OCI-LY1 (cell line): ENCODE data around the gene WHRN.
A peak's percentile ranks its signal among the peaks of the same experiment; 100 is the strongest.

Experiments
- H2AFZ ChIP-seq: fragments of 200-600 bp; sonication (generic), shearing (Covaris generic); 2 replicates; pipeline ENCODE4 v1.6.0; 2014; ENCODE audit warnings: antibody characterized with exemption, mild to moderate bottlenecking, low read length
- H3F3A ChIP-seq: fragments of 200-600 bp; sonication (generic), shearing (Covaris generic); 2 replicates; pipeline ENCODE4 v1.6.0; 2014; ENCODE audit warnings: mild to moderate bottlenecking, antibody characterized with exemption, low read length, moderate library complexity; ENCODE audit not compliant: insufficient read depth
- H3K27ac ChIP-seq: fragments of 200-600 bp; sonication (generic); 2 replicates; pipeline ENCODE4 v1.5.1; 2014; ENCODE audit warnings: low read length, mixed run types, mild to moderate bottlenecking, low read depth; ENCODE audit not compliant: poor library complexity, severe bottlenecking
- H3K27me3 ChIP-seq: fragments of 200-600 bp; sonication (generic); 2 replicates; pipeline ENCODE4 v1.6.0; 2014; ENCODE audit warnings: antibody characterized with exemption, mild to moderate bottlenecking, low read length, moderate library complexity; ENCODE audit not compliant: insufficient read depth
- H3K36me3 ChIP-seq: fragments of 200-600 bp; sonication (generic); 2 replicates; pipeline ENCODE4 v1.6.1; 2014; ENCODE audit warnings: mild to moderate bottlenecking, antibody characterized with exemption, low read length, moderate library complexity, mixed read lengths; ENCODE audit not compliant: insufficient read depth
- H3K4me1 ChIP-seq: fragments of 200-600 bp; sonication (generic); 2 replicates; pipeline ENCODE4 v1.5.1; 2014; ENCODE audit warnings: mild to moderate bottlenecking, low read length, moderate library complexity; ENCODE audit not compliant: insufficient read depth, severe bottlenecking
- H3K4me2 ChIP-seq: fragments of 200-600 bp; sonication (generic), shearing (Covaris generic); 2 replicates; pipeline ENCODE4 v1.6.1; 2014; ENCODE audit warnings: low read length
- H3K4me3 ChIP-seq: fragments of 200-600 bp; sonication (generic); 2 replicates; pipeline ENCODE4 v1.5.1; 2014; ENCODE audit warnings: low read length, low read depth, mild to moderate bottlenecking, mixed read lengths; ENCODE audit not compliant: poor library complexity, severe bottlenecking
- H3K79me2 ChIP-seq: fragments of 200-600 bp; shearing (Covaris generic); 2 replicates; pipeline ENCODE4 v1.6.1; 2016; ENCODE audit warnings: mixed run types, low read length, mixed read lengths; ENCODE audit not compliant: insufficient read depth
- H3K9ac ChIP-seq: fragments of 200-600 bp; sonication (generic), shearing (Covaris generic); 2 replicates; pipeline ENCODE4 v1.6.1; 2014; ENCODE audit warnings: mild to moderate bottlenecking, low read length, mixed read lengths
- H3K9me2 ChIP-seq: fragments of 200-600 bp; sonication (generic), shearing (Covaris generic); 2 replicates; pipeline ENCODE4 v1.6.1; 2014; ENCODE audit warnings: low read depth, mild to moderate bottlenecking, low read length, mixed read lengths
- H3K9me3 ChIP-seq: fragments of 200-600 bp; shearing (Covaris generic); 2 replicates; pipeline ENCODE4 v1.6.1; 2014; ENCODE audit warnings: low read length, mixed read lengths
- H4K20me1 ChIP-seq: fragments of 200-600 bp; sonication (generic), shearing (Covaris generic); 2 replicates; pipeline ENCODE4 v1.6.0; 2016; ENCODE audit warnings: mild to moderate bottlenecking, low read length; ENCODE audit not compliant: insufficient read depth
- CTCF ChIP-seq: fragments of 200-600 bp; sonication (generic), shearing (Covaris generic); IDR thresholded peaks from 2 replicates; pipeline ENCODE4 v1.5.1; 2017; ENCODE audit warnings: mild to moderate bottlenecking, antibody characterized with exemption, low read length, moderate library complexity, mixed read lengths
- EZH2 ChIP-seq: fragments of 200-600 bp; sonication (generic), shearing (Covaris generic); IDR thresholded peaks from 2 replicates; pipeline ENCODE4 v1.8.0; 2017; ENCODE audit warnings: borderline replicate concordance, mixed run types, mild to moderate bottlenecking, antibody characterized with exemption, low read length, moderate library complexity, mixed read lengths

Gene WHRN

DNA sequence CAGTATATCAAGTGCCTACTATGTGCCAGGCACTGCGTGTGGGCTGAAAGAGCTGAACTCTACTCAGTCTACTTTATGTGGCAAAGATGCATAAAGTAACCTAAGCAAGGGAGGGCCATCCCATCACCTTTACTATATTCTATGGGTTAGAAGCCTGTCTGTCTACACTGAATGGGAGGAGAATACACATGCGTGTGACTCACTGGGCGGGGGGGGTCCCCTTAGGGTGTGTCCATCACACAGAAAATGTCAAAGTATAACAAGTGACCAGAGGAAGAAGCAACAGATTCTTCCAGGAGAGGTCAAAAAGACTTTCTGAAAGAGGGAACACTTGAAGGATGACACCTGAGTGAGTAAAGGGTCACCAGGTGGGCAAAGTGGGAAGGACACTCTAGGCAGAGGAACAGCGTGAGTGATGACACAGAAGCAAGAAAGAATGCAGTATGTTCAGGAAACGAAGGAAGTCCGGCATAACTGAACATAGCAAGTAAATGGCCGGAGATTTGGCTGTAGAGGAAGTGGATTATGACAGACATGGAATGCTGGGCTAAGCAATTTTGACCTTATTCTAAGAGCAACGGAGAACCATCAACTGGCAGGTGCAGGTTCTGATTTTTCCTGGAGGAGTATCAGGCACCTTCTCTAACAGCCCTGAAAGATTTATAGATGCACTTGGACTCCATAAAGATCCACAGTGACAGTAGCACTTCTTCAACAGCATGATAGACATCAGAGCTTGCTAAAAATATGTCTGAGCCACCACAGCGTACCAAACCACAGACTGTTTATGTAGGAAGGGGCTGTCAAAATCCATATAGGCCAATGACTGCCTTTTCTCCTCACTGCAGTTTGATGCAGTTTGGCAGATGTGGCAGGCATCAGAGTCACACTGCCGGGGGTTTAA lies 8.0 kb upstream of the WHRN start:
- Histone ChIP-seq H4K20me1 (no peaks in the 10 kb centered on the region), H3K4me1 (no peaks in the 10 kb centered on the region), H3K36me3 (no peaks in the 10 kb centered on the region), H3K4me3 (no peak overlapping the region), H3K9me3 (no peaks in the 10 kb centered on the region), H3K9ac (no peak overlapping the region), H3K27me3 (peaks cover 6% of the 10 kb centered on the region; the same call in 1 of the 2 replicates), H3K79me2 (no peaks in the 10 kb centered on the region), H3K27ac (no peak overlapping the region), H3K9me2 (no peaks in the 10 kb centered on the region), H3K4me2 (no peak overlapping the region), H2AFZ (no peak overlapping the region), H3F3A (no peaks in the 10 kb centered on the region)
- TF ChIP-seq EZH2 (no peak), CTCF (no peak)

GRCh38 chr9:114511978-114512874 lies 7.0 kb upstream of the WHRN start:
- no peak overlapping the region for H3K4me2 ChIP-seq
- H3K9ac ChIP-seq: no peak overlapping the region
- H3K79me2 ChIP-seq: no peaks in the 10 kb centered on the region

GRCh38 chr9:114507726-114508125 lies 2.5 kb upstream of the WHRN start:
- Histone ChIP-seq H3K79me2 (no peaks in the 10 kb centered on the region), H3K27ac (no peak overlapping the region), H3K4me3 (no peak overlapping the region), H3K9me3 (no peaks in the 10 kb centered on the region), H3K4me1 (peaks cover 30% of the 10 kb centered on the region), H3K9me2 (no peaks in the 10 kb centered on the region), H4K20me1 (no peaks in the 10 kb centered on the region), H3K9ac (no peak overlapping the region), H2AFZ (no peak overlapping the region), H3K36me3 (no peaks in the 10 kb centered on the region), H3K27me3 (no peaks in the 10 kb centered on the region), H3F3A (no peaks in the 10 kb centered on the region), H3K4me2 (no peak overlapping the region)
- no peak for TF ChIP-seq EZH2
- peak; percentile 56 for TF ChIP-seq CTCF

More at GRCh38 chr9:114511978-114512874, 7.0 kb upstream of the WHRN start:
- Histone ChIP-seq H2AFZ (no peak overlapping the region), H3K36me3 (no peaks in the 10 kb centered on the region), H3K27me3 (peaks cover 3% of the 10 kb centered on the region; the same call in 1 of the 2 replicates), H4K20me1 (no peaks in the 10 kb centered on the region), H3K9me3 (no peaks in the 10 kb centered on the region), H3K9me2 (no peaks in the 10 kb centered on the region), H3K4me3 (no peak overlapping the region), H3K27ac (no peak overlapping the region), H3F3A (no peaks in the 10 kb centered on the region), H3K4me1 (no peaks in the 10 kb centered on the region)
- TF ChIP-seq EZH2 (no peak), CTCF (no peak)
